ENCODE results near the gene WWC2.
"Not testable (repeated sequence)": the region's sequence is repeated elsewhere in the genome, so short reads cannot be mapped to it uniquely, and the experiment has no call there.

The WWC2 gene

DNA sequence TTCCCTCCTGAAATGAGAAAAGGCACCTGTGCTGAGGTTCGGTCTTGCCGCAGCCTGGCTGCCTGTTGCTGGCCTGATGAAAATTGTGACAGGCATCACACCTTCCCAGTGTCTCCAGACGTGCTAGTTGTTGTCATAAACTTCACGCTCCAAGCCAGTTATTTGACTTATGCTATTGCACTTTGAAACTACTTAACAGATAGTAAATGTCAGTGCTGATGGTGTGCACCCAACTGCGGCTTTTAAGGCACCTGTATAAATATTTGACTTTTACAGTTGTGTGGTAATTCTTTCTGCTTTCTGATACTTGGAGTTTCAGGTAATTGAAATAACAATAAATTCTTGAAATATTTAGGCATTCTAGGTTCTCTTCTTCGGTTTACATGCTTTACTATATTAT is 1.8 kb downstream of the WWC2 start:
- no peak for DNase-seq (ENCODE audit: low read depth)

DNA sequence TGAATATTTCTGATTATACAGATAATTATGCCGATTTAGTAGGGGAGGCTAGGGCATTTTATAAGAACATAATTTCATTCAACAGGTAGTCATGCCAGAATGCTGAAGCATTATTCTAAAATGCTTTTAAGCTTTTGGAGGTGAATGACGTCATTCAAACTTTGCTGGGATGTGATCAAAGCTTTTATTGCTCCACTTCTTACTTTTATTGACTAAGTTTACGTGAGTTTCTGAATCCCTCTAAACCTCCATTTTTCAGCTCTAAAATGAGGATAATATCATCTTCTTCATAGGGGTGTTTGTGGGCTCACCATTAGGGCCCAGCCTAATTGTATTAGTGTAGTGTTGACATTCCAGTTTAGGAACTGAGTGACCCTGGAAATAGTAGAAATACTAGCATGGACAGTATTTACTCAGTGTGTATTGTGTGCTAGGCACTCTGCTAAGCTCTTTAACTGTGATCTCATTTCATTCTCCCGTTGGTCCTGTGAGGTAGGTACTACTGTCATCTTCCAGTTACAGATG is 3.0 kb downstream of the WWC2 start:
- DNase-seq (ENCODE audit: low read depth): no peak

DNA sequence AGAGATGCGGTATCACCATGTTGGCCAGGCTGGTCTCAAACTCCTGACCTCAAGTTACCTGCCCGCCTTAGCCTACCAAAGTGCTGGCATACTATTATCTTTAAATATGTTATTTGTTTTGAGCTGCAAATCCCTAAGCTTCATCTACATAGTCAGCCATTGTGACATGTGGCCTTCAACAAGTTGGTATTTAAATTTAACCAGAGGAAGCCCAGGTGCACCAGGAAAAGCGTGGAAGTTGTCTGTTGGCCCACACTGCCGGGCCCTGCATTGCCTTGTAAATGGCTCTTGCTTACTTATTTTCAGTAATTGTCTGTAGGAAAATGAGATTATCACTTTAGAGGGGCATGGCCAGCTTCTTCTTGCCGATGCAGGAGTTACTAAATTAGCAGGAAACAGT is 6.0 kb downstream of the WWC2 start:
- DNase-seq (ENCODE audit: low read depth): no peak

DNA sequence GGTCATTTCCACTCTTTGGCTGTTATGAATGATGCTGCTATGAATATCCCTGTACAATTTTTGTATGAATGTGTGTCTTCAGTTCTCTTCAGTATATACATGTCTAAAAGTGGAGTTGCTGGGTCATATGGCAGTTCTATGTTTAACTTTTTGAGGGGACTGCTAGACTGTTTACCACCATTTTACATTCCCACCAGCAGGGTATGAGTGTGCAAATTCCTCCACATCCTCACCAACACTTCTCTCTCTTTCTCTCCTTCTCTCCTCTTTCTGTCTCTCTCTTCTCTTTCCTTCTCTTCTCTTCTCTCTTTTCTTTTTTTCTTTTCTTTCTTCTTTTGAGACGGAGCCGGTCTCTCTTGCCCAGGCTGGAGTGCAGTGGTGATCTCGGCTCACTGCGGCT is 7.8 kb downstream of the WWC2 start:
- DNase-seq (ENCODE audit: low read depth): no peak

DNA sequence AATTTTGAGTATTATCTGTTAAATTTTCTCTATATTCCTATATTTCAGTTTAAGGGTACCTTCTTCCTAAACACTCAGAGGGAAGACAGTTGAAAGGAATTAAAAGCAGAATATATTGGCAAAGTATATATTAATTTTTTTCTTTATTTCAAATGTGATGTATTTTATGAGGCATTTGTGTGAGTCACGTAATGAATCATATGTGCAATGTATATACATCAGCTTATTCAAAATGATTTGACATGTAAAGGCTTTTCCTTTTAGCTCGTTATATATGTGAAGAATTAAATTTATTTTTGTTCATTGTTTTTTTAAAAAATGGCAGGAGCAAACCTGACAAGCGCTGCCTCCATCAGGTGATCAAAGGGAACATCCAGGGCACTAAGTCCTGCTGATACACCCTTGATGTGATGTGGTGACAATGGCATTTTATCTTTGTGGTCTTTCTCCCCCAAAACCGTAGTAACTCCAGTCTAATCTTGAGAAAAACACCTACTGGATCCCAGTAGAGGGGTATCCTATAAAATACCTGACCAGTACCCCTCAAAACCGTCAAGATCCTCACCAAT is 8.9 kb downstream of the WWC2 start:
- DNase-seq (ENCODE audit: low read depth): no peak

DNA sequence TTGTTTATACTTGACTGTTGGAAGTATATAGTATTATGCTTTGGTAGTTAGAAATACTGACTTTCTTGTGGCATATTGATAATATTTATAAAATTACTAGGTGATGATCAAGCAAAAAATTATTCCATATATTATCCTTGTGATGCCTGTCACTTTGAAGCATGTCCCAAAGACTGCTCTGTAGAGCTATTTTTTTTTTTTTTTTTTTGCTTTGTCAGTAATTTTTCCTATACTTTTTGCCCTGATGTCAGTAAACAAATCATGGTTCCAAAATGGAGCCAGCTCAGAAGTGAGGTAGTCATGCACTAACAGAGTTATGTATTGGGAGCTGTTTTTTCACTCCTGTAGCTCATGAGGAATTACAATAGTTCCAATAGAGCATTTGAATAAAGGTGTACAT is 11.2 kb downstream of the WWC2 start:
- no peak for DNase-seq (ENCODE audit: low read depth)

DNA sequence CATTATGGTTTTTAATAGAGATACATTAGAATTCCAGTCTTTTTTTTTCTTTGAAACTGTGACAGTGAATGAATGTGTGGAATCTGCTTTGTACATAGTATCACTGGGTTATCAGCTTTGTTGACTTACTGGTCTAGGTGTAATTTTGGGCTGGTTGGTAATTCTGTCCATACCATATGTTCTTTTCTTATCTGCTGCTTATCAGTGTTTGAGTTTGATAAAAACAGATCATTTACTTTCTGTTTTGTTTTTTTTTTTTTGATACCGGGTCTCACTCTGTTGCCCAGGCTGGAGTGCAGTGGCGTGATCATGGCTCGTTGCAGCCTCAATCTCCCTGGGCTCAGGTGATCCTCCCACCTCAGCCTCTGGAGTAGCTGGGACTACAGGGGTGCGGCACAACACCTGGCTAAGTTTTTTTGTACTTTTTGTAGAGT is 12.4 kb downstream of the WWC2 start:
- DNase-seq (ENCODE audit: low read depth): no peak

DNA sequence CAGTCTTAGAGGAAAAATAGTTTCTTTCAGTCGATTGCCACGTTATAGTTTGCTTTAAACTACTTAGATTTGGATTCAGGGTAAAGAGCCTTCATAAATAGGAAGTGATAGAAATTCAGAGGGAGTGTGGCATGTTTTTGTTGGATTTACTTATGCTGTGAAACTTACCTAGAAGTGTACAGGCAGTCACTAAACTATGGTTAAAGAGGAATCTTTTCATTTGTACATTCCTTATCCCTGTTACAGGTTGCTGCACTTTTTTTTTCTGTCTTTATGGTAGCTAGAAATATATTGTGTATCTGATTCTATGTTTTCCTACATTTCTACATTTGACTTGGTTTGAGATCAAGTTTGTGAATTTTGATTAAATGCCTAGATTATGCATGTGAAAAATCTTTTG is 19.1 kb downstream of the WWC2 start:
- DNase-seq (ENCODE audit: low read depth): no peak

DNA sequence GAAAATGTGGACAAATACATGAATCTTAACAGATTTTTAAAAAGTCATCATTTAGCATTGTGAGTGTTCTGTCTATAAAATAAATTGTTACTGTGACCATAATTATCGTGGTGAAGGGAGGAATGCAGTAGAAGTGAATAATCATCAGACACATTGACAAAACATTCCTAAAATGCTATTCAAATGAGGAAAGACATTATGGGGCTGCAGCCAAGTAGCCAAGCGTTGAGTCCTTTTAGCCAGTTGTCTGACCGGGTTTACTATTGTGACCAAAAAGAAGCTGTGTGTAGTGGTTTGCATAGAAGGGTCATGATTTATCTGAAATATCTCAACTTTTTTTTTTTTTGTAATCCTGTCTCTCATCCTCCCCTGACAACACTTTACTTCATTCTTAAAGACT is 19.5 kb downstream of the WWC2 start:
- no peak for DNase-seq (ENCODE audit: low read depth)

DNA sequence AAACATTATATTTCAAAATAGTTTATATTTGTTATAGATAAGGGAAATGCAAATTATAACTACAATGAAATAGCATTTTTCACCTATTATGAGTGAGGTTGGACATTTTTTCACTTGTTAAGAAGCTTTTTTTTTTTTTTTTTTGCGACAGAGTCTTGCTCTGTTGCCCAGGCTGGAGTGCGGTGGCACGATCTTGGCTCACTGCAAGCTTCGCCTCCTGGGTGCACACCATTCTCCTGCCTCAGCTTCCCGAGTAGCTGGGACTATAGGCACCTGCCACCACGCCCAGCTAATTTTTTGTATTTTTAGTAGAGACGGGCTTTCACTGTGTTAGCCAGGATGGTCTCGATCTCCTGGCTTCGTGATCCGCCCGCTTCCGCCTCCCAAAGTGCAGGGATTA is 22.6 kb downstream of the WWC2 start:
- not testable (repeated sequence) for DNase-seq (ENCODE audit: low read depth)

DNA sequence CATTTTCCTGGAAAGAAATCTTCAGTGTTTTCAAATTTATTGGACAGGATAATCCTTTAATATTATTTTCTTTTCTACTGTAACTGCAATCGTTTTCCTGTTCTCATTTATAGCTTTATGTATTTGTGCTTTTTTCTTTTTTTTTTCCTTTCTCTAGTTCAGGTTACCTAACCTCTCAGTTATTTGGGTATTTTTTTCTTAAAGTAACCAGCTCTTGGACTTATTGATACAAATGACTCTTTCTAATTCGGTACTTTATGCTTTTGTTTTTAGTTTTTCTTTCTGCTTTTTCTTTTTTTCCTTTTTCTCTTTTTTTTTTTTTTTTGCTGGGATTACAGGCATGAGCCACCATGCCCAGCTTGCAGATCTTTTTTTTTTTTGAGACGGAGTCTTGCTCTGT is 25.2 kb downstream of the WWC2 start:
- no peak for DNase-seq (ENCODE audit: low read depth)

DNA sequence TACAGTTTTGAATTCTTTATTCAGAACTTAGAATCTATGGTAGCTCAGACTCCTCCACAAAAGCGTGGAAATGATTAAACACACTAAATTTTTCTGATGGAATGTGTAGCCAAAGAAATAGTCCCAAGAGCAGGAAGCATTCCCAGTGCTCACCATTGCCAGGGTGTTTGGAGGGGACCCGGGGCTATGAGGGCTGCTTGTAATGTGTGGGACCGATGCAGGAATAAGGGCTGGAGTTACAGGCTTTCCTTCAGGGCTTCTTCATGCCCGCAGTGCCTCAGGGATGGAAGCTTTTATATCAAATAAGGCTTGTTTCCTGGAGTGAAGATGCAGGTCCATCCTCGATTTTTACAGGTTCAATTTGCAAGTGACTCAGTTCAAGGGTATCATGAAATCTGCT is 25.8 kb downstream of the WWC2 start:
- DNase-seq (ENCODE audit: low read depth): no peak

DNA sequence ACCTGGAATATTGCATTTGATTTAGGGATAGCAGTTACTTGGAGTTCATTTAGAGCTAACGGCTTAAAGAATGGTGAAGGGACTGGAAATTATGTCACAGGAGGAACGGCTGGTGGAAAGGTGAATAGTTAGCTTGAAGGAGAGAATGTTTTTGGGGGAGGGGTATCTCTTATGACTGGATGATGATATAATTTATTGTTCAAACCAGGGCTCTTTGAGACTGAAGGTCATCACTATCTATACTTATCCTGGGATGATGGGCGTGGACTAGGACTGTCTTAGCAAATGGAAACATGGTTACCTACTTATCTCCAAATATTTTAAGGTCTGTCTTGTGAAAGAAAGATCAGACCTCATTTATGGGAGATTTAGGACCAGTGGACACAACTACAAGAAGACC is 30.1 kb downstream of the WWC2 start:
- no peak for DNase-seq (ENCODE audit: low read depth)

DNA sequence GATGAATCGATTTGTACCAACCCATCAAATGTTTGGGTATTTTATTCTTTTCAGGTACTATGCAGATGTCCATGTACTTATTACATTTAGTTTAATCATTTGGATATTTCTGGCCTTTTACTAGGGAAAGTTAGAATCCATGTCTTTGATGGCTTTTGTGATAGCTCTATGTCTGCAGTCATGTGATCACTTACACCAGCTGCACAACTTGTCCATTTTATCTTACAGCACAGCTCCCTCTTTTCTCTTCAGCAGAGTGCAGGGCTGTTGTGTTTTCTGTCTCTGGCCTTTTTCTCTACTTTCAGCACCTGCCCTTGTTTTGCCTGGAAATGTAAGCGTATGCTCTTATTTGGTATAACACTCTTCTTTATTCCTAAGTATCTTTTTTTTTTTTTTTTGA is 30.6 kb downstream of the WWC2 start:
- no peak for DNase-seq (ENCODE audit: low read depth)

DNA sequence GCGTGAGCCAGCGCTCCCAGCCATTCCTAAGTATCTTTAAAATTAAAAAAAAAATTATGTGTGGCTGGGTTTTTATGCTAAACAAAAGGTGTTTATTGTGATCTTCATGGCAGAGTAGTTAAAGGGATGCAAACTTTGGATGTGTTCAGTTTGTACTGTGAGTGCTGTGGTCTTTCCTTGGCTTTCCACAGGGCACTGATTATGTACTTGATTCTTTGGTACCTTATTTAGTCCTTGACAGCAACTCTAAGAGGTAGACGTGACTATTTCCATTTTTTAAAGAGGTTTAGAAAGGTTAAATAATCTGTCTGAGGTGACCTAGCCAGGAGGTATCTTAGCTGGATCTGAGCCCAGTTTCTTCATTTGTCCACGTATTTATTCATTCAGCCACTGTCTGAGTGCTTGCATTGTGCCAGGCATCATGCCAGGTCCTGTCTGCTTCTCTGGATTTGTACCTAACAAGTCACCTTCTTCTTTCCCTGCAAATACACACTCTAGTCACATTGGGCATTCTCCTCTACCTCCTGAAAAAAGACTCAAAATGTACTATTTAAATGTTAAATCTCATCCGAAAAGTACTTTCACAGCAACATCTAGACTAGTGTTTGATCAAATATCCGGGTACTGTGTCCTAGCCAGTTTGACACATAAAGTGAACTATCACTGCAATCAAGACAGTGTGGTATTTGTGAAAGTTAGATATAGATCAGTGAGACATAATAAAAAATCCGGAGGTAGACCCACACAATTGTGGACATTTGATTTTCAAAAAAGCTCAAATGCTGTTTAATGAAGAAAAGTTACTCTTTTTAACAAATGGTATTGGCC is 31.5 kb downstream of the WWC2 start:
- no peak for DNase-seq (ENCODE audit: low read depth)

DNA sequence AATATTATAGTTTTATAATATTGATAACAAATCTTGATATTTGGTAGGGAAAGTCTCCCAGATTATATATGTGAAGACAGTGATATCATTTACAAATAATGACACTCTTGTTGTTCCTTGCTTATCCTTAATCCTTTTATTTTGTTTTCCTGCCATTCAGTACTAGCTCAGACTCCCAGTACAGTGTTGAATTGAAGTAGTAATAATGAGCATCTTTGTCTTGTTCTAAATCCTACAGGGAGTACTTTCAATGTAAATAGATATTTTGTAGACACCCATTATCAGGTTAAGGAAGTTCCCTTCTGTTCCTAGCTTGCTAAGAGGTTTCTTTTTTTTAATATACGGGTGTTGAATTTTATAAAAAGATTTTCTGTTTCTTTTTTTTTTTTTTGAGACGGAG is 33.0 kb downstream of the WWC2 start:
- DNase-seq (ENCODE audit: low read depth): no peak

DNA sequence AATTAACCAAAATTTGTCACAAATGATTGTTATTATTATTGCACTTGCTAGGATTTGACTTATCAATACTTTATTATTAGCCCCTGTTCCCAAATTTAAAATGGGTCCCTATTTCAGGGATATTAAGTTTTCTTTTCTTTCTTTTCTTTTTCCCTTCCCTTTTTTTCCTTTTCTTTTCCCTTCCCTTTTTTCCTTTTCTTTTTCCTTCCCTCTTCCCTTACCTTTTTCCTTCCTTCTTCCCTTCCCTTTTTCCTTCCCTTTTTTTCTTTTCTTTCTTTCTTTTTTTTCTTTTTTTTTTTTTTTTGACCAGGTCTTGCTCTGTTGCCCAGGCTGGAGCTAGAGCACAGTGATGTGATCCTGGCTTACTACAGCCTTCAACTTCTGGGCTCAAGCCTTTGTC is 33.8 kb downstream of the WWC2 start:
- DNase-seq (ENCODE audit: low read depth): no peak

DNA sequence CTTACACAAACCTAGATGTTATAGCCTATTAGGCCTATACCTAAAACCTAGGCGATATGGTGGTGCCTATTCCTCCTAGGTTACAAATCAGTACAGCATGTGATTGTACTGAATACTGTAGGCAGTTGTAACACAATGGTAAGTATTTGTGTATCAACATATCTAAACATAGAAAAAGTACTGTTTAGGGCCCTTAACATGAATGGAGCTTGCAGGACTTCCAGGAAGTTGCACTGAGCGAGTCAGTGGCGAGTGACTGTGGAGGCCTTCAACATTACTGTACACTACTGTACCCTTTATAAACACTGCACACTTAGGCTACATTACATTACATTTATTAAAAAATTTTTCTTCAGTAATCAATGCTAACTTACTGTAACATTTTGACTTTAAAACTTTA is 37.8 kb downstream of the WWC2 start:
- no peak for DNase-seq (ENCODE audit: low read depth)

DNA sequence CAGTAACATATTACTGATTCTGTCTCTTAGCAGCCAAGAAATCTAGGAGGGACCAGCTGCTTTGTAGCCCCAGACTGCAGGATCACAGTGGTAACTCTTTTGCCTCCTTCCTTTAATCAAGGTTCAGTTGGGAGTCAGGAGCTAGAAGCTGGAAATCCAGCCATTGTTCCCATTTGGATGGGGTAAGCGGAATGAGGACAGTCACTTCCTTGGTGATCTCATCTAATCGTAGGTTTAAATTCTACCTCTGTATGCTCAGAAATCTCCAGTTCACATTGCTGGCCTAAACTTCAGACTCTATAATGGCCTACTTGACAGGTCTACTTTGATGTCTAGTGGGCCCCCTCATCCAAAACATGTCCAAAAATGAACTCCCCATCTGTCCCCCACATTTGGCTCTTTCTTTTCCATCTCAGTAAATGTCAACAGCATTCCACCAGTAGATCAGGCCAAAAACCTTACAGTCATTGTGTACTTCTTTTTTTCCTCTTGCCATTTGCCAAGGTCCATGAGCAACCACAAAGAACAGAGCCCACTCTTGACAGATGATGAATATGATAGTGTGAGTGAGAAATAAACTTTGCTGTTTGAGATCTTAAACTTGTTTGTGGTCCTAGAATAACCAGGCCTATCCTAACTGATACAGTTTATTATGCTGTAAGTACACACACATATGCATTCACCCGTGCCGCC is 40.1 kb downstream of the WWC2 start:
- DNase-seq (ENCODE audit: low read depth): no peak

DNA sequence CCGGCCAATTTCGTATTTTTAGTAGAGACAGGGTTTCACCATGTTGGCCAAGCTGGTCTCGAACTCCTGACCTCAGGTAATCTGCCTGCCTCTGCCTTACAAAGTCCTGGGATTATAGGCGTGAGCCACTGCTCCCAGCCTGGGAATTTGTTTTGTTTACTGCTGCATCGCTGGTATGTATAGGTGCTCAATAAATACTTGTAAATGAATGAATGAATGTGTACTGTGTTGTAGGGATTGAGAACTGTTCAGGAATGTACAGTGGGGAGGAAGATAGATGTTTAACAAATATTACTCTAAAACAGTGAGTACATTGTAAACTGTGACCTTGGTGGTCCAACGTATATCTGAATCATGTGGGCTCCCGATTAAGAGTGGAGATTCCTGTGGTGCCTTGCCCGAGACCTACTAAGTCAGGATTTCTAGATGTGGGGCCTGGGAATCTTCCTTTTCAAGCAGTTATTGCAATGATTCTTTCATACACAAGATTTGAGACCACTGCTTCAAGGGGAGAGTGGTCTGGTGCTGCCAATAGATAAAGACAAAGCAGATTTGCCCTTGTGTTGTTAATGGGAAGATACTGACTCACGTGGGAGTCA is 41.0 kb downstream of the WWC2 start:
- DNase-seq (ENCODE audit: low read depth): no peak

DNA sequence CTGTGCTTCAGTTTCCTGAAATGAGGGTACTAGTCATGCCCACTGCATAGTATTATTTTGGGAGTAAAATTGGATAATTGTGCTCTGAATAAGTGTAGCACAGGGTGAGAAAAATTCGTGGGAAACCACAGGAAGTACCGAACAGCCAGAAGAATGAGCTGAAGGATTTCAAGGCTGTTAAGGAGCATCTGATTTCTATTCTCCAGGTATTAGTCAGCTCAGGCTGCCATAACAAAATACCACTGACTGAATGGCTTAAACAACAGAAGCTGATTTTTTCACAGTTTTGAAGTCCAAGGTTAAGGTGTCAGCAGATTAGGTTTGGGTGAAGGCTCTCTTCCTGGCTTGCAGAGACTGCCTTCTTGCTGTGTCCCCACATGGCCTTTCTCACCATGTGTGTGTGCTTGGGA is 41.9 kb downstream of the WWC2 start:
- DNase-seq (ENCODE audit: low read depth): no peak

DNA sequence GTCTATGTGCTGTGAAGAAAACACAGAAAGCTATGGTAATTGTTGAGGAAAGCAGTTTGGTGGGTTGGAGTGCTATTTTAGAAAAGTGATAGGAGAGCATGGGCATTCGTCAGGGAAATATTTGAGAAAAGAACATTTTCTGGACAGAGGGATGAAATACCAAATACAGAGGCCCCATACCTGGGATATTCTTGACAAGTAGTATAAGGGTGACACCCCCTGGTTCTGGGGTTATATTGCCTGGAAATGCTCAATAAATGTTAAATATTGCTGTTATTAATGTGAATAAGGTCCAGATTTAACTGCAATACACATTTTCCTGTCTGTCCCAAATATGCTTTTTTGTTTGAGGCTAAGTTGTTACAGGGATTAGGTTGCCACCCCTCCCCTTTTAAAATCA is 42.9 kb downstream of the WWC2 start:
- DNase-seq (ENCODE audit: low read depth): no peak

Data from activated T-cell treated with anti-CD3 and anti-CD28 coated beads for 48 hours (primary cell).